PFSK-1 (cell line): Measurements from ENCODE around the gene ARFGAP2.

Source experiments
- POLR2AphosphoS5 ChIP-seq: IDR thresholded peaks from 2 replicates; pipeline ENCODE4 v1.6.1; 2012; ENCODE audit warnings: low read depth, mild to moderate bottlenecking, control low read depth, low read length, moderate library complexity
- REST ChIP-seq, 2 experiments: IDR thresholded peaks; 2 replicates each; pipeline versions ENCODE4 v1.6.1 to v1.8.0; 2011 to 2012; ENCODE audit warnings: low read depth in 2 of 2, low read length in 2 of 2, control low read depth in 1 of 2, inconsistent platforms in 1 of 2, mild to moderate bottlenecking in 1 of 2, moderate library complexity in 1 of 2; ENCODE audit not compliant: insufficient read depth in 1 of 2
- SIN3A ChIP-seq: IDR thresholded peaks from 2 replicates; pipeline ENCODE4 v1.6.1; 2012; ENCODE audit warnings: mild to moderate bottlenecking, low read length, moderate library complexity, borderline replicate concordance; ENCODE audit not compliant: insufficient read depth
- TAF1 ChIP-seq: IDR thresholded peaks from 2 replicates; pipeline ENCODE4 v1.6.1; 2012; ENCODE audit warnings: low read length, control low read depth, borderline replicate concordance; ENCODE audit not compliant: insufficient read depth

DNA sequence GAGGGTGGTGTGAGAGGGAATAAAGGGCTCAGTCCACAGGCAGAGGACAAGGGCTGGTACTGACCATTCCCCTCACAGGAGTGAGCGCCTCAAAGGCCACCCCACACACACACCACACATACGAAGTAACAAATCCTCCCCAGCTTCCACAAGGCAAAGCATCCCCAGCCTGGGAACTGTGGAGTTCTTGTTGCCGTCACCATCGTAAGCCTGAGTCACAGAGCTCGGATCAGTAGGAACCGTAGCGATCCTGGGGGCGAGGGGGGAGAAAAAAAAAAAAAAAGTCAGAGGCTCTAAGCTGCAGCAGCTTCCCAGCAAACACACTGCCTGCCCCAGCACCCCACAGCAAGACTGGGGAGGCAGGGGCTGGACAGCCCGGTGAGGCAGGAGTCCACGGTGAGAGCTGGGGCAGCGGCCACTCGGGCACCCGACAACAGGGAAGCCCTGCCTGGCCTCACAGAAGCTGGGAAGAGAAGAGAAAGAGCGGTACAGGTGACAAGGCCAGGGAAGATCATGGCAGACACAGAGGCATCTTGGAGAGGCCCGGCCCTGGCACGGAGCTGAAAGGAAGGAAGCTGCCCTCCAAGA lies 11.3 kb downstream of the ARFGAP2 start:
- TF ChIP-seq SIN3A (no peak), POLR2AphosphoS5 (no peak), TAF1 (no peak), REST (IDR thresholded peaks at IDR 0.05; ENCODE audit: insufficient read depth in 1 of 2, low read depth in 2 of 2, low read length in 2 of 2) (no peak)
